HepG2 (cell line): Measurements from ENCODE around the gene MPIG6B. TPM values are rescaled to one million over a fixed set of nuclear protein-coding genes. Genes with fewer than 3 reads are reported as not detected.

Experiments used
- ATAC-seq: fragments of 200-7000 bp; cut with Tn5 transposase; 3 replicates; pipeline ENCODE4 v1.9.1; 2020; ENCODE audit warnings: mild to moderate bottlenecking, moderate library complexity
- BruUV-seq: library from RNA; stranded (reverse); fragments of 400-500 nt; replicated peaks from 2 replicates; lab custom pipeline; 2021; lab: Mats Ljungman, UMichigan
- CTCF ChIA-PET: fragments of 300-600 bp; formaldehyde crosslinking; extraction: SDS; loops from one replicate; lab custom pipeline; 2021; ENCODE audit warnings: low total read pairs, inconsistent platforms, low intra/inter-chr PET ratio; lab: Yijun Ruan, JAX
- POLR2A ChIA-PET: fragments of 350-600 bp; sonication (Branson Sonifier 250); formaldehyde crosslinking; loops from one replicate; lab custom pipeline; 2020; ENCODE audit warnings: antibody characterized with exemption, inconsistent platforms; lab: Yijun Ruan, JAX
- DNase-seq: peaks from one replicate; pipeline ENCODE4 v3.0.0-alpha.2; 2015; ENCODE audit warnings: low spot score
- FAIRE-seq: peaks from 3 replicates; lab custom pipeline; 2011; peaks lifted over from hg19 to GRCh38; lab: Jason Lieb, UNC
- H2AFZ ChIP-seq: one replicate; pipeline ENCODE4 v1.6.1; 2011; ENCODE audit warnings: low read length, inconsistent platforms
- H3K27ac ChIP-seq: fragments of 300-600 bp; 3 replicates; pipeline ENCODE4 v1.8.0; 2011; ENCODE audit warnings: mixed run types, mild to moderate bottlenecking, mixed read lengths, low read length, inconsistent platforms; ENCODE audit not compliant: insufficient read depth; ENCODE audit errors: extremely low read length
- H3K27me3 ChIP-seq, 2 experiments: fragments of 200-600 bp in 1 of 2; 2 replicates in 1 of 2; 3 replicates in 1 of 2; pipeline versions ENCODE4 v1.6.0 to v1.8.0; 2011; ENCODE audit warnings: low read length in 2 of 2, mild to moderate bottlenecking in 2 of 2, moderate library complexity in 2 of 2, inconsistent platforms in 1 of 2; ENCODE audit not compliant: insufficient read depth in 2 of 2, control insufficient read depth in 1 of 2
- H3K36me3 ChIP-seq, 2 experiments: fragments of 200-600 bp in 1 of 2; replicated peaks in 1 of 2; 2 replicates in 1 of 2; 3 replicates in 1 of 2; pipeline versions ENCODE4 v1.5.1 to v1.8.0; 2011; ENCODE audit warnings: low read length in 2 of 2, inconsistent platforms in 1 of 2; ENCODE audit not compliant: insufficient read depth in 2 of 2, control insufficient read depth in 1 of 2
- H3K4me1 ChIP-seq: 2 replicates; pipeline ENCODE4 v1.5.1; 2012; ENCODE audit warnings: low read length, inconsistent platforms; ENCODE audit not compliant: insufficient read depth
- H3K4me2 ChIP-seq: 2 replicates; pipeline ENCODE4 v1.6.0; 2011; ENCODE audit warnings: low read depth, low read length, inconsistent platforms
- H3K4me3 ChIP-seq, 3 experiments: fragments of 200-600 bp in 1 of 3; sonication (generic), shearing (Covaris generic) in 1 of 3; replicated peaks in 1 of 3; 2 replicates each; pipeline ENCODE4 v1.5.1; 2011 to 2016; ENCODE audit warnings: low read length in 3 of 3, inconsistent platforms in 2 of 3, low read depth in 2 of 3, mild to moderate bottlenecking in 2 of 3, control low read depth in 1 of 3, mixed read lengths in 1 of 3; ENCODE audit not compliant: insufficient read depth in 1 of 3
- H3K79me2 ChIP-seq: one replicate; pipeline ENCODE4 v1.6.1; 2011; ENCODE audit warnings: low read length, inconsistent platforms; ENCODE audit not compliant: insufficient read depth
- H3K9ac ChIP-seq: 2 replicates; pipeline ENCODE4 v1.6.0; 2011; ENCODE audit warnings: mild to moderate bottlenecking, low read depth, low read length, inconsistent platforms; ENCODE audit not compliant: insufficient read depth
- H3K9me3 ChIP-seq: 2 replicates; pipeline ENCODE4 v1.5.1; 2012; ENCODE audit warnings: mild to moderate bottlenecking, low read length
- H4K20me1 ChIP-seq: 2 replicates; pipeline ENCODE4 v1.6.0; 2011; ENCODE audit warnings: inconsistent platforms, mild to moderate bottlenecking, low read length, moderate library complexity; ENCODE audit not compliant: insufficient read depth
- ARID4A ChIP-seq: sonication (generic); formaldehyde crosslinking; IDR thresholded peaks from 2 replicates; pipeline ENCODE4 v1.5.0; 2020; ENCODE audit warnings: mild to moderate bottlenecking, missing genetic modification reagents, borderline replicate concordance
- ZBTB3 ChIP-seq: sonication (generic); formaldehyde crosslinking; IDR thresholded peaks from 2 replicates; pipeline ENCODE4 v1.4.0; 2020; ENCODE audit warnings: low read depth, mild to moderate bottlenecking, moderate library complexity, missing genetic modification reagents, borderline replicate concordance
- WGBS: methylation state at CpG from one replicate; pipeline ENCODE4 v1.1.6; 2017; ENCODE audit warnings: low lambda C conversion rate; 5-methylcytosine and 5-hydroxymethylcytosine counted together
- in situ Hi-C: cut with HindIII; loops from 2 replicates; pipeline ENCODE4 v1.10.0; 2017; ENCODE audit warnings: low pct_unique_long_range_greater_than_20kb; ENCODE audit not compliant: extremely low pct_ligation_motif_present
- intact Hi-C: fragments of 100-400 bp; cut with micrococcal nuclease; formaldehyde crosslinking; loops from one replicate; pipeline ENCODE4 v1.10.0; 2022; ENCODE audit not compliant: unreplicated experiment
- polyA plus RNA-seq, 8 experiments: library from polyadenylated mRNA; depleted of rRNA in 3 of 8; stranded (reverse) in 7 of 8; unstranded in 1 of 8; fragments of >200 nt; fragmentation: Illumina TruSeq in 4 of 8; extraction: Trizol in 4 of 8; gene quantifications; 2 replicates each; pipeline versions ENCODE4 v1.2.1 to v1.2.3, GENCODE V29; 2011 to 2016; ENCODE audit warnings: low read depth in 4 of 8, missing spikeins in 1 of 8, mixed read lengths in 1 of 8; ENCODE audit not compliant: insufficient read depth in 1 of 8
- total RNA-seq, 5 experiments: library from RNA; depleted of rRNA; stranded (reverse); fragments of >200 nt; fragmentation: Illumina TruSeq; extraction: Trizol; gene quantifications; 2 replicates each; pipeline ENCODE4 v1.2.3, GENCODE V29; 2016; ENCODE audit warnings: low read depth in 1 of 5

The MPIG6B gene
- total and polyA plus RNA-seq, 2 of the 13 experiments (the other 11 are each of a cell fraction or from before 2014, with no cell fraction given) = not detected

- in situ Hi-C loops (no loop called here), intact Hi-C loops (no loop called here)
- ATAC-seq (no peak), DNase-seq (no peak), FAIRE-seq (no peak)
- Histone ChIP-seq H4K20me1 (no peaks in the 10 kb centered on the region), H3K4me2 (no peak within 1 kb of the TSS), H2AFZ (no peak within 1 kb of the TSS), H3K27ac (no peak within 1 kb of the TSS)
- 17% methylated on average over 4 of the region's 4 CpGs for WGBS
- POLR2A ChIA-PET = interaction anchor here (3.4 kb wide), 1 partner anchor 106 kb away, joined by 12 read pairs; the partner anchor contains the start of gene HSPA1B
- TF ChIP-seq ZBTB3 (CRISPR knock-in tag) (no peak), ARID4A (0 out of 2 replicates have a peak, but pooled peaks have one; percentile 20)
- TF ChIP-seq, all 625 proteins: peak for 1
- CTCF ChIA-PET = no interaction called here
- no peaks in the 10 kb centered on the region for H3K36me3 ChIP-seq
- H3K9ac ChIP-seq = no peak within 1 kb of the TSS
- H3K27me3 ChIP-seq = peaks cover 3 to 35% of the 10 kb centered on the region in 2 experiments; a peak in 4 of 5 replicates
- no TSS peak for BruUV-seq
- no peaks in the 10 kb centered on the region for H3K9me3 ChIP-seq
- no peak within 1 kb of the TSS for H3K4me3 ChIP-seq
- no peaks in the 10 kb centered on the region for H3K79me2 ChIP-seq
- peaks cover 9% of the 10 kb centered on the region for H3K4me1 ChIP-seq
Measured at GRCh38 chr6:31721351-31722020, 1.7 kb upstream of the MPIG6B start, which contains the start of gene LY6G6C. LY6G6C (minus strand) TSS chr6:31721746; CDS start chr6:31721679, 67 bp downstream.
